Activated effector memory CD4-positive, alpha-beta T cell treated with anti-CD3 and anti-CD28 coated beads, Interleukin-2, amount 50 U/mL, for 16 hours (primary cell): ENCODE data around the gene TTLL7.

Experiments
- DNase-seq: peaks from one replicate; pipeline ENCODE4 v3.0.0-alpha.2; 2020

Gene TTLL7

GRCh38 chr1:83857716-83858115, 141.2 kb downstream of the TTLL7 start:
- DNase-seq = no peak

DNA sequence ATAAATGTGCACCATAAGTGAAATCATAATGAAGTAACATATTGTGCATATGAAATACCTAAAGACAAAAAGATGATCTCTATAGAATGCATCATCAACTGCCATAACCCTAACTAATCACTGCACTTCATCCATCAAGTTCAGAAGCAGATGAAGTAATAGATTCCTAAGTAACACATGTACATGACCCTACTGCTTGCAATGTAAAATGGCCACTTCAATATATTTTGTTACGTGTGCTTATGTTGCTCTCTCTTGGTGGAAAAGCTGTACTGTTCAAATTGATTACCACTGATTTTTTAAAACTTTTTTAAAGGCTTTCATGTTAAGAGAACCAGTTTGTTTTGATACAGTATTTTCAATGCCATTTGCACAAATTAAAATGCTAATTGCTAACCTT, 141.8 kb downstream of the TTLL7 start:
- DNase-seq = no peak

- DNase-seq = no peak
Observed at GRCh38 chr1:83856381-83856780, 142.6 kb downstream of the TTLL7 start.

DNA sequence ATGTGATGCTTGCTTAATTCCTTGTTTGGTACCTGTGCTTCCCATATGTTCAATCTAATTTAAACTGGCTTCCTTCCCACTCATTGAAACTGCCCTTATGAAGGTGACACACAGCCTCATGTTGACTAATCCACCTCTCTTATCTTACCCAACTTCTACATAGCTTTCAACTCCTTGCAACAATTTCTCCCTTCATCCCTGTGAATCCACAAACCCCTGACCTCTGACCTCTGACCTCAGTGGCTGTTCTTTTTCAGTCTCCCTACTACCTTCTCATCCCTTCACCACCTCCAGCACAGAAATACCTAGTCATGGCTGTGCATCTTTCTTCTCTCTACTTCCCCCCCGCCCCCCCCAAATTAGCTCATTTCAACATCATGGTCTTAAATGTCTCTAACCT, 144.5 kb downstream of the TTLL7 start:
- no peak for DNase-seq

GRCh38 chr1:83850834-83851233, 148.1 kb downstream of the TTLL7 start:
- no peak for DNase-seq

DNA sequence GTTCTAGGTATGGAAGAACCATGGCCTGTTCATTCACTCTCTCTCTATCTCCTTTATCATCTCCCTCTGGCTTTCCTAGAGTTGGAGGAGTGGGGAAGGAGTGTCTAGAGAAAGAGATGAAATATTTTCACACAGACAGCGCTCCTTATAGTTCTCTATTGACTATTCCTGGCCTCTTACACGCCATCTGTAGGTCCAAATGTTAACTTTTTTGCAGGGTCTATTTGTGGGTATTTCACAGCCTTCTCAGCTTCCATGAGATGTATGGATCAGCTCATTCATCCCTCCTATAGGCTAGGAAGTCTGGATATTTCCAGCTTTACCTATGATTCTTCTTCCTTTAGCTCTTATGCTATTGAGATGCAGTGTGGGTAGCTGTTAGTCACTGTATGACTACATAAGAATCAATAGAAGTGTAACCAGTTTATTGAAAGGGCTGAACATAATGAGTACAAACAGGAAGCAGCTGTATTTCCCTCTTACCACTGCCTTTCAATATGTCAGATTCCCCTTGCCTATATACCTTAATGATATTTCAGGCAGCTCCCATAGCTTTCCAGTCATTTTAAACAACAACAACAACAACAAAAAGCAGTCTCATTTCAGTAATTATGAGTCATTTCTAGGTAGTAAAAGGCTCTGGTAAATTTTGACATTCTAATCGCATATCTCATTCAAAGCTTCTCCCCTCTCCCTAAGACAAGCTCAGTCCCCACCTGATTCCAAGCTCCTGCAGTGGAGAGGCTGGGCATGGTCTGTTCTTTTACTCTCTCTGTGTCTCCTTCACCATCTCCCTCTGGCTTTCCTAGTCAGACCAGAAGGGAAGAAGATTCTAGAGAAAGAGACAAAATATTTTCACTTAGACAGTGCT, 149.5 kb downstream of the TTLL7 start:
- DNase-seq = no peak

DNA sequence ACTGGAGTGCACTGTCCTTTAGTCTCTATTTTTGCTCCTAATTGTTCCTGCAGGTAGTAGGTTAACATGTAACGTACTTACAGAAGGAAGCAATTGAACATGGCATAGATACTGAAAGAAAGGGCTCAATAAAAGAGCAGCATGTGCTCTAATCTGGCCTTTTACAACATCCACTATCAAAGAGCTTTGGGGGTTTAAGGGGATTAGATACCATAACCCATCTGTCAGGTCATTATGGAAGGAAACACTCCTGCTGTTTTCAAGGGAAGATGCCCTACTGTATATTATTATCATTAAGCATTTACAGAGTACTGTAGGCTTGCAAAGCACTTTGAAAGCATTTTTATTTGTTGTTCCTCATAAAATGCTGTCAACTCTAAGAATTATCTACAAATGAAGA, 152.8 kb downstream of the TTLL7 start:
- DNase-seq = no peak

GRCh38 chr1:83845437-83846071, 153.4 kb downstream of the TTLL7 start:
- DNase-seq = no peak

DNA sequence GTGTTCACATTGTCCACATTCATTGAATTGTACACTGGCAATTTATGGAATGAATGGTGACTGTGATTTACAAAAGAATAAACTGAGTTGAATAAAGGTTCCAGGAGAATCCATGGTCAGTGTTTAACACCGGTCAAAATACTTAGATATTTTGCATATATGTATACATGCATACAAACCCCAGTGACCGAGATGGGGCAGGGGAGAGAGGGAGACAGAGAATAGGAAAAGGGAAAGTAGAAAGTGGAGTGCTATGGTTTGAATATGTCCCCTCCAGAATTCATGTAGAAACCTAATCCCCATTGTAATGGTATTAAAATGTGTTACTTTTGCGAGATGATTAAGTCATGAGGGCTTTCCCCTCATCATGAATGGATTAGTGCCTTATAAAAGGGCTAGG, 154.4 kb downstream of the TTLL7 start:
- no peak for DNase-seq

DNA sequence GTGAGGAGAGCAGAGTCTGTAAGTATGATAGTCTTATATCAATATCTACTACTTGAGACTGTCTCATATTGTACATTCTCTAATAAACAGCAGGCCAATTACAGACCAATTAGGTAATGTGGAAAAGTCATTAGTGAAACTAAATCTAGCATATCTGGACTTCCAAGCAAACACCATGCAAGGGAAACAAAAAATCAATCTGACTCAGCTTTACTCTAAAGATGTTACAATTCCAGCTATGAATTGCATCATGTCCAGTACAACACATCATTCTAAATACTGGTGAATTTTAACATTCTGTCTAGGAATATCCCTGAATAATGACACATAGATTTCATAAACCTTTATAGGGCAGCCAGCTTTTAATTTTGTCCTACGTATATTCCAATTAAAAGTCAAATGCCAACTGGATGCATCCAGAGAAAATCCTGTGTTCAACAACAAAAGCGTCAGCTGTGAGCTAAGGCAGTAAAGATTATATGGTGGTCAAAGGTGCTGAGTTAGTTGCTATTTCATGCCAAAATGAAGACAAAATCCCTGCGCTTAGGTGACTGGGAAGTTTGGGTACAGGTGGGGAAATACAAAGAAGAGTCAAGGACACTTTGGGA, 159.3 kb downstream of the TTLL7 start:
- DNase-seq = no peak

GRCh38 chr1:83838573-83838972, 160.4 kb downstream of the TTLL7 start:
- no peak for DNase-seq

- DNase-seq = no peak
Observed at GRCh38 chr1:83836543-83836942, 162.4 kb downstream of the TTLL7 start.

- DNase-seq = no peak
Observed at GRCh38 chr1:83834621-83835264, 164.2 kb downstream of the TTLL7 start.

GRCh38 chr1:83832194-83832593, 166.7 kb downstream of the TTLL7 start:
- no peak for DNase-seq

DNA sequence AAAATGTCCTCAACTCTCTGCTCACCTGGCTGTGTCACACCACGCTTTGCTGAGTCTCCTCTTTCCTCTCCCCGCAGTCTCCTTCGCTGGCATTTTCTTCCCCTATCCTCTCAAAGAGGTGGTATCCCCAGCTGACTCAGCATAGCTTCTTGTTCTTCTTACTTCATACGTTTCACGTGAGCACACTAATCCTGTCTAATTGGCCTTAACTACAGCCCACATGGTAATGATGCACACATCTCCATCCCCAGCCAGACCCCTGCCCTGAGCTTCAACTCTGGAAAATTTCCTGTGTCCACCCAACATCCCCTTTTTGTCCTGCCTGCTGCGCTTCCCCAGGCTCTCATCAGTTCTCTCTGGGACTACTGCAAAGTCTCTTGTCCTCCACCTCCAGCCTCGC, 169.8 kb downstream of the TTLL7 start:
- DNase-seq = no peak

DNA sequence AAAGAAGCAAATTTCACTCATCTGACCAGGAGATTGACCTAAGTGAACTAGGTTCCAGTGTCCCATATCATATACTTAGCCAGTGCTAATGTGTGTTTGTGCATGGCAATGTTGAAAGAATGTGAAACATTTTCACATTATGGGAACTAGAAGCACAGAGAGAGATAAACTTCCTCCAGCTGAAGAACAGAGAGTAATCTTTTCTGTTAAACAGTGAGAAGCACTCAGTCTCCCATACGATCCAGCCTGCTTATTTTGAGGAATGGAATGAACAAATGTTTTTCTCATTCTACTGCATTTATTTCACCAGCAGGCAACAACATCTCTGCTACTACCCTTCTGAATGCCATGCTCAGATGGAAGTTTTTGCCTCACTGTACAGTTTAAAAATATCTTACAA, 170.5 kb downstream of the TTLL7 start:
- DNase-seq = no peak

- DNase-seq = no peak
Observed at GRCh38 chr1:83827741-83828140, 171.2 kb downstream of the TTLL7 start.

DNA sequence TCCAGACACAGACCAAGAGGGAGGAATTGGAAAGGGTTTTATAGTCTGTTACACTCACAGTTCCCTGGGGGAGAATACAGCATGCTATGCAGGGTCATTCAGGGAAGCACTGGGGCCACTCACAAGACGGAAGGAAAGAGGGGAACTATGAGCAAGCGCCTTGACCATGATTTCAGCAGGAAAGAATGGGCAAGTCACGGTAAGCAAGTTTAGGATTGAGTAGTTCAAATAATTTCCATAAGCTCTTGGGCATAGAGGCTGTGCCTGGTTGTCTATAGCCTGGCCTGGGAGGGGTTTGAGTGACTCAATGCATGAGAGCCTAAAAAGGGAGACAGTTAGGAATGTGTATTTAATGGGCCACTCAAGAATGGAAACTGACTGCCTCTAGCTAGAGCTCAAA, 176.7 kb downstream of the TTLL7 start:
- no peak for DNase-seq

GRCh38 chr1:83819436-83819835, 179.5 kb downstream of the TTLL7 start:
- no peak for DNase-seq

DNA sequence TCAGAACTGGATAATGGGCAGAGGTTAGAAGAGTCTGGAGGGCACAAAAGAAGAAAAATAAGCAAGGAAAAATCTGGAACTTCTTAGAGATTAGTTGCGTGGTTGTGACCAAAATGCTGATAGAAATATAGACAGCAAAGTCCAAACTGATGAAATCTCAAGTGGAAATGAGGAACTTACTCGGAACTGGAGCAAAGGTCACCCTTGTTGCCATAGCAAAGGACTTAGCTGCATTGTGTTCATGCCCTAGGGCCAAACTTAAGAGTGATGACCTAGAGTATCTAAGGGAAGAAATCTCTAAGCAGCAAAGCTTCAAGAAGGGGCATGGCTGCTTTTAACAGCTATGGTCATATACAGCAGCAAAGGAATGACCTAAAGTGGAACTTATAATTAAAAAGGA, 180.0 kb downstream of the TTLL7 start:
- DNase-seq = no peak

DNA sequence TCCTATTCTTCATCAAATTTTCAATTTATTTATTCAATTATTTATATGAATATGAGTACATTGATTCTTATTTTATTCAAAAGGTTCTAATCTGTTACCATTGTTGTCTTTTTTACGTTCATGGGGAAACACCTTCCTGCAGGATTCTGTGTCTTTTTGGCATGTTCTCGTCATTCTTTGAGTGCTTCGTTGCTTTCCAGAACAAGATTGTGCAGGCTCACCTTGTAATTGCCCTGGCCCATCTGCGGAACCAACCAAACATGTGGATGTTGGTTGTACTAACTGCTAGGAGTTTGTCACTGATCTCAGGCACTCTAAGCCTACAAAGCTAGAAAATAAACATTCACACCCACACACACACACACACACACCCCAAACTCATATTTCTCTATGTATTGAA, 182.1 kb downstream of the TTLL7 start:
- no peak for DNase-seq

DNA sequence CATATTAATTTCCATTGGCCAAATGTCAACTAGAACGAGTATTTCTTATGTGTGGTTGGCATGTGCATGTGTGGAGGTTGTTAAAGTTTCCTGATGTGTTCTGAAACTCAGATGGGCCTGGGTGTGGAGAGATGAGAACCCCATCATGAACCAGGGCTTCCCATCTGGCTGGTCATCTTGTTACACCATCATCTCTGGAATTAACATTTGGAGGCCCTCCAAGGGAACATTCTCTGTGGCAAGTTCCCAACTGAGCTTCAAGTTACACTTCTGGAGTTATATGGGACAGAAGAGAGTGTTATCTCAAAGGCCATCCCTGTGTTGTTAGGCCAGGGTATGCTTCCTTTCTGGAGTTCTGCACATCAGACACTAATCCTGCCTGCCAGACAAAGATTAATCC, 183.6 kb downstream of the TTLL7 start:
- no peak for DNase-seq
